Measurements from ENCODE around the gene PRRC2C. TPM values are rescaled to one million over a fixed set of nuclear protein-coding genes. Genes with fewer than 3 reads are reported as not detected.

Gene PRRC2C
- total RNA-seq, 2 experiments from 2014 or later: 229 to 238 TPM

DNA sequence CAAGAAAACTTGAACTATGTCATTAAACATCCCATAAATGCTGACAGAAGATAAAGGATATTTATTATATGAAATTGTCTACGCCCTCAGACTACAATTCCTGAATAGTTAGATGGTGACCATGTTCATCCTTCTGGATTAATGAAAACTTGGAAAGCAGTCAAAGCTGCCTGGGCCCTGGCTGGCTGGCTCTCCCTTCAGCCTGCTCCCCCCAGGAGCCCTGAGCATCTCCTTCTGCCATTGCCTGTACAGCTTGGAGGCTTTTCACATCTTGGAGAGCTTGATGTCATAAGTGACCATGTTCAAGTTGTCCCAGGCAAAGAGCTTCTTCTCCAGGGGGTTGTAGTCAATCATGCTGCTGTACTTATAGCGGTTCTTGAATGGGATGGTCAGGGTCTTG lies 150.3 kb downstream of the PRRC2C start:
- DNase-seq (no peak), ATAC-seq (no peak)
- TF ChIP-seq, protein P1, sequence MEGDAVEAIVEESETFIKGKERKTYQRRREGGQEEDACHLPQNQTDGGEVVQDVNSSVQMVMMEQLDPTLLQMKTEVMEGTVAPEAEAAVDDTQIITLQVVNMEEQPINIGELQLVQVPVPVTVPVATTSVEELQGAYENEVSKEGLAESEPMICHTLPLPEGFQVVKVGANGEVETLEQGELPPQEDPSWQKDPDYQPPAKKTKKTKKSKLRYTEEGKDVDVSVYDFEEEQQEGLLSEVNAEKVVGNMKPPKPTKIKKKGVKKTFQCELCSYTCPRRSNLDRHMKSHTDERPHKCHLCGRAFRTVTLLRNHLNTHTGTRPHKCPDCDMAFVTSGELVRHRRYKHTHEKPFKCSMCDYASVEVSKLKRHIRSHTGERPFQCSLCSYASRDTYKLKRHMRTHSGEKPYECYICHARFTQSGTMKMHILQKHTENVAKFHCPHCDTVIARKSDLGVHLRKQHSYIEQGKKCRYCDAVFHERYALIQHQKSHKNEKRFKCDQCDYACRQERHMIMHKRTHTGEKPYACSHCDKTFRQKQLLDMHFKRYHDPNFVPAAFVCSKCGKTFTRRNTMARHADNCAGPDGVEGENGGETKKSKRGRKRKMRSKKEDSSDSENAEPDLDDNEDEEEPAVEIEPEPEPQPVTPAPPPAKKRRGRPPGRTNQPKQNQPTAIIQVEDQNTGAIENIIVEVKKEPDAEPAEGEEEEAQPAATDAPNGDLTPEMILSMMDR (IDR thresholded peaks at IDR 0.05): no peak
- H3K4me1 Mint-ChIP-seq (ENCODE audit: low read depth): no peaks in the 10 kb centered on the region
- H3K9me3 Mint-ChIP-seq: no peaks in the 10 kb centered on the region
- intact Hi-C loops (cut with micrococcal nuclease): no loop called here
- peaks cover 2% of the 10 kb centered on the region for H3K27me3 Mint-ChIP-seq
- POLR2A ChIA-PET: no interaction called here
- H3K4me3 Mint-ChIP-seq: no peak overlapping the region
- H3K27ac Mint-ChIP-seq: no peak overlapping the region
- H3K36me3 Mint-ChIP-seq (ENCODE audit: low read depth): no peaks in the 10 kb centered on the region
- CTCF ChIA-PET: interaction anchor here (0.9 to 3.6 kb wide), 2 partner anchors 10 to 19 kb away, joined by 3 to 27 read pairs; no protein-coding TSS in a partner anchor

DNA sequence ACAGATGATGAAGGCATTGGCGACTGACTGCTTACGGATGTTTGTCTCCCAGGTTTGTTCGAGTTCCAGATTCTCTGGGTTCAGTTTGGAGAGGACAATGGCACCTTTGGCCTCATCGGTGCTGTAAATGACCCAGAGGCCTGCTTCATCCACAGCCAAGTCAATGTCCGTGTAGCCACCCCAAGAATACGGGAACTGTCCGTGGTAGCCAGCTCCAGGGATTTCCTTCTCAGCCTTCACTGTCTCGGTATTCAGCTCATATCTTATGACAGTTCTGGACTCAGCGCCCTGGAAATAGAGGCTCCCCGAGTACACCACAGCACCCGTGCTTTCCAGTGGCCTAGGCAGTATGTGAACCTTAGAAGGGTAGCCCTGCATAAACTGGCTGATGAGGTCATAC lies 150.8 kb downstream of the PRRC2C start:
- intact Hi-C loops (cut with micrococcal nuclease): no loop called here
- Mint-ChIP-seq H3K4me1 (ENCODE audit: low read depth) (no peaks in the 10 kb centered on the region), H3K36me3 (ENCODE audit: low read depth) (no peaks in the 10 kb centered on the region), H3K9me3 (no peaks in the 10 kb centered on the region), H3K27ac (no peak overlapping the region), H3K4me3 (no peak overlapping the region), H3K27me3 (peaks cover 2% of the 10 kb centered on the region)
- DNase-seq (no peak), ATAC-seq (no peak)
- ChIA-PET CTCF (interaction anchor here (3.6 kb wide), 1 partner anchor 9 kb away, joined by 27 read pairs; no protein-coding TSS in a partner anchor), POLR2A (no interaction called here)
- TF ChIP-seq, protein P1 (IDR thresholded peaks at IDR 0.05): no peak

DNA sequence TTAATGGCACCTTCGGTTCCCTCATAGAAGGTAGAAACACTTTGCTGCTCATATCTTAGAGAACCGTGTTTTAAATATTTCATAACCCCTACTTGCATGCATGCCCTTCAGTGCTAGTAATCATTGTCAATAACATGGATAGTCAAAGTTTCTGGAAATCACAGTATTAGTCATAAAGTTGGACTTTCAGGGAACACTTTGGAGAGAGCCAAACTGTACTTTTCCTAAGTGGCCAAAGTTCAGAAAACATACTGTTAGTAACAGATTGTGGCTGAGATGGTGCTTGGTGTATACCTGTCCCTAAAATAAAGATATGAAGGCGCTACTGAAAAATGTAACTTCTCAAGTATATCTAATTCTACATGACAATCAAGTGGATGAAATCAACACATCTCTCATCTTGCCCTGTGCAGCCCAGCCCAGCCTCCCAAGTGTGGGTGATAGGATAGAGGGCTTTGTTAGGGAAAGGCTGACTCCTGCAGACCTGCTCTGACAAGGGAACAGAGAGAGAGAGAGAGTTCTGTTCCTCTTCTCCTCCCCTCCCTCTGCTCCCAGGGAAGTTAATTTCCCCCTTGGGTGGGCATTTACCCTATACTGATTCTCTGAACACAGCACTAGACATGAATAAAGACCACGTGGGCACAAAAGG lies 152.7 kb downstream of the PRRC2C start:
- H3K27ac Mint-ChIP-seq: no peak overlapping the region
- TF ChIP-seq, protein P1 (IDR thresholded peaks at IDR 0.05): no peak
- no peak overlapping the region for H3K4me3 Mint-ChIP-seq
- ChIA-PET CTCF (no interaction called here), POLR2A (no interaction called here)
- no peaks in the 10 kb centered on the region for H3K4me1 Mint-ChIP-seq (ENCODE audit: low read depth)
- no peak for ATAC-seq
- H3K36me3 Mint-ChIP-seq (ENCODE audit: low read depth): no peaks in the 10 kb centered on the region
- no peaks in the 10 kb centered on the region for H3K9me3 Mint-ChIP-seq
- peaks cover 2% of the 10 kb centered on the region for H3K27me3 Mint-ChIP-seq
- no peak for DNase-seq
- intact Hi-C loops (cut with micrococcal nuclease): no loop called here

GRCh38 chr1:171640225-171640624 lies 154.9 kb downstream of the PRRC2C start:
- no peak overlapping the region for H3K27ac Mint-ChIP-seq
- CTCF ChIA-PET: no interaction called here
- H3K9me3 Mint-ChIP-seq: no peaks in the 10 kb centered on the region

More at GRCh38 chr1:171640225-171640624, 154.9 kb downstream of the PRRC2C start:
- Mint-ChIP-seq H3K27me3 (peaks cover 2% of the 10 kb centered on the region), H3K4me1 (ENCODE audit: low read depth) (peaks cover 4% of the 10 kb centered on the region), H3K36me3 (ENCODE audit: low read depth) (no peaks in the 10 kb centered on the region), H3K4me3 (no peak overlapping the region)
- ATAC-seq: no peak
- no peak for DNase-seq
- intact Hi-C loops (cut with micrococcal nuclease): no loop called here
- TF ChIP-seq, protein P1 (IDR thresholded peaks at IDR 0.05): no peak
- POLR2A ChIA-PET: no interaction called here
